Left lung (tissue), 10 donors: ENCODE data around the gene VEPH1. TPM values are rescaled to one million over a fixed set of nuclear protein-coding genes. Genes with fewer than 3 reads are reported as not detected.

Experiments
- ATAC-seq: fragments of 200-7000 bp; cut with Tn5 transposase; one replicate; pipeline ENCODE4 v1.9.1; 2020; ENCODE audit warnings: moderate library complexity
- DNase-seq, 4 donors: peaks; one replicate each; pipeline ENCODE4 v3.0.0-alpha.2; 2013 to 2020
- H3K27ac ChIP-seq, 2 donors: fragments of 200-600 bp; sonication (generic) in 1 of 2; one replicate each; pipeline versions ENCODE4 v1.5.0 to v1.8.0; 2020 to 2021
- H3K27me3 ChIP-seq, 2 donors: fragments of 200-600 bp; sonication (generic) in 1 of 2; one replicate each; pipeline versions ENCODE4 v1.5.0 to v1.8.0; 2020 to 2021
- H3K36me3 ChIP-seq, 2 donors: fragments of 200-600 bp; sonication (generic) in 1 of 2; one replicate each; pipeline versions ENCODE4 v1.5.0 to v1.8.0; 2020 to 2021
- H3K4me1 ChIP-seq, 2 donors: fragments of 200-600 bp; one replicate each; pipeline ENCODE4 v1.8.0; 2021
- H3K4me3 ChIP-seq, 2 donors: fragments of 200-600 bp; sonication (generic) in 1 of 2; one replicate each; pipeline versions ENCODE4 v1.5.0 to v1.8.0; 2020 to 2021; ENCODE audit warnings: mild to moderate bottlenecking in 1 of 2
- H3K9me3 ChIP-seq, 2 donors: fragments of 200-600 bp; sonication (generic) in 1 of 2; one replicate each; pipeline versions ENCODE4 v1.5.0 to v1.8.0; 2020 to 2021
- intact Hi-C, 2 donors: fragments of 100-400 bp; cut with DNase I; formaldehyde crosslinking; loops; one replicate each; pipeline versions ENCODE4 v1.11.2 to v1.14.2; 2022
- polyA plus RNA-seq, 6 donors: library from polyadenylated mRNA; unstranded; fragments of 120-200 nt; gene quantifications; one replicate each; pipeline ENCODE4 v1.2.1, GENCODE V29; 2013; ENCODE audit not compliant: insufficient read length in 6 of 6
- total RNA-seq, 2 donors: library from RNA; stranded (reverse); fragmentation: NEBNext Ultra II Directional; extraction: Animal tissue kit (Norgen Biotek cat#: 25700); gene quantifications; one replicate each; pipeline ENCODE4 v1.2.1, GENCODE V29; 2021
- TF ChIP-seq, protein P1 (sequence below), 2 donors: fragments of 200-600 bp; sonication (generic) in 1 of 2; IDR thresholded peaks; one replicate each; pipeline versions ENCODE4 v1.5.0 to v1.8.0; 2021; ENCODE audit warnings: antibody characterized with exemption in 2 of 2
- donor health status: DM: no; HTN: yes; CAD: no.
- donor health status: DM: no; HTN: no; CAD: no.

Gene VEPH1
- total and polyA plus RNA-seq, 8 donors: 30.4 to 143 (median 42.6) TPM

DNA sequence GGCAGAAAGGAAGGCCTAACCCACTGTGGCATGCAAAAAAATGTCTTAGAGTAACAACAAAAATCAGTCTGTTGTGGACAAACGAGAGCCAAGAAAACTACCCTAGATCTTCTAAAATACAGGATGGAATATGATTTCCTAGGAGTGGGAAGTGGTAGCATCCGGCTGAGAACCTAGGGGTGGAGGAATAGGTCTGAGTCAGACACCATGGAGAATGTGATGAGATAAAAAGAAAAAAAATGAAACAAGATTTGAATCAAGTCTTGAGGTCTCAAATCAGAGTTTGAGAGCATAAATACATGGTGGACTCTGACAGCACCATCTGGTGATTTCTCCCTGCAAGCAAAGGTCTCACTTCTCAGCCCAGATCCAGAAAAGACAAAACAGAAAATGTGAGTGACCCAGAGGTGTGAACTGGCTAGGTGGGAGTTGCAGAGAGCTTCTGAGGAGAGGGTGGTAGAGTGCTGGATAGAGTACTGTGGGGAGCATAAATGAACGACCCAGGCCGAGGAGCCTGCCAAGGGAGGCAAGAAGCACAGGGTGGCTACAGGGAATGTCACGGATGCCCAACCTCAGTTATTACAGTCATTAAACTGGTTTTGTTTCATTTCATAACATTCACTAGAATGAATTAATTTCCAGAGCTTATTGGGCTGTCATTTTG is 27.6 kb upstream of the VEPH1 start:
- Histone ChIP-seq H3K9me3 (no peaks in the 10 kb centered on the region), H3K27me3 (no peaks in the 10 kb centered on the region), H3K4me1 (peaks cover 0 to 8% of the 10 kb centered on the region in 2 donors), H3K4me3 (no peak overlapping the region), H3K36me3 (no peaks in the 10 kb centered on the region), H3K27ac (no peak overlapping the region)
- intact Hi-C loops: no loop called here
- TF ChIP-seq, protein P1, sequence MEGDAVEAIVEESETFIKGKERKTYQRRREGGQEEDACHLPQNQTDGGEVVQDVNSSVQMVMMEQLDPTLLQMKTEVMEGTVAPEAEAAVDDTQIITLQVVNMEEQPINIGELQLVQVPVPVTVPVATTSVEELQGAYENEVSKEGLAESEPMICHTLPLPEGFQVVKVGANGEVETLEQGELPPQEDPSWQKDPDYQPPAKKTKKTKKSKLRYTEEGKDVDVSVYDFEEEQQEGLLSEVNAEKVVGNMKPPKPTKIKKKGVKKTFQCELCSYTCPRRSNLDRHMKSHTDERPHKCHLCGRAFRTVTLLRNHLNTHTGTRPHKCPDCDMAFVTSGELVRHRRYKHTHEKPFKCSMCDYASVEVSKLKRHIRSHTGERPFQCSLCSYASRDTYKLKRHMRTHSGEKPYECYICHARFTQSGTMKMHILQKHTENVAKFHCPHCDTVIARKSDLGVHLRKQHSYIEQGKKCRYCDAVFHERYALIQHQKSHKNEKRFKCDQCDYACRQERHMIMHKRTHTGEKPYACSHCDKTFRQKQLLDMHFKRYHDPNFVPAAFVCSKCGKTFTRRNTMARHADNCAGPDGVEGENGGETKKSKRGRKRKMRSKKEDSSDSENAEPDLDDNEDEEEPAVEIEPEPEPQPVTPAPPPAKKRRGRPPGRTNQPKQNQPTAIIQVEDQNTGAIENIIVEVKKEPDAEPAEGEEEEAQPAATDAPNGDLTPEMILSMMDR (IDR thresholded peaks at IDR 0.05): no peak
- ATAC-seq: no peak
- no peak for DNase-seq

DNA sequence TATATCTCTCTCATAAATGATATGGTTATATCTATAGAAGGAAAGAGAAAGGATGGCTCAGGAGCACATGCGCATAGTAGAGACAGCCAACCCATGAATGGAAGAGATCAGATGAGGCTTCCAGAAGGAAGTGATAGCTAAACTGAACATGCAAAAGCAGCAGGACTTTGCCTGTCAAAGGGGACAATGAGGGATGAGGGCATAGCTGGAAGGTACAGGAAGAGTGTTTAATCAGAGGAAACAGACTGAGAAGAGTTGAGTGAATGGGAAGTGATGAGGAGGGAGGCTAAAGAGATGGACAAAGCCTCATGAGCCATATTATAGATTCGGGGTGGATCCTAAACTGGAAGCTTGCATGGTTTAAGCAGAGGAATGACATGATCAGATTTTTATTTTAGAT is 26.5 kb upstream of the VEPH1 start:
- intact Hi-C loops: no loop called here
- H3K9me3 ChIP-seq: no peaks in the 10 kb centered on the region
- H3K4me1 ChIP-seq: peaks cover 0 to 8% of the 10 kb centered on the region in 2 donors
- DNase-seq (no peak), ATAC-seq (no peak)
- H3K27me3 ChIP-seq: no peaks in the 10 kb centered on the region
- TF ChIP-seq, protein P1 (IDR thresholded peaks at IDR 0.05): no peak
- H3K27ac ChIP-seq: no peak overlapping the region
- H3K36me3 ChIP-seq: no peaks in the 10 kb centered on the region
- no peak overlapping the region for H3K4me3 ChIP-seq

DNA sequence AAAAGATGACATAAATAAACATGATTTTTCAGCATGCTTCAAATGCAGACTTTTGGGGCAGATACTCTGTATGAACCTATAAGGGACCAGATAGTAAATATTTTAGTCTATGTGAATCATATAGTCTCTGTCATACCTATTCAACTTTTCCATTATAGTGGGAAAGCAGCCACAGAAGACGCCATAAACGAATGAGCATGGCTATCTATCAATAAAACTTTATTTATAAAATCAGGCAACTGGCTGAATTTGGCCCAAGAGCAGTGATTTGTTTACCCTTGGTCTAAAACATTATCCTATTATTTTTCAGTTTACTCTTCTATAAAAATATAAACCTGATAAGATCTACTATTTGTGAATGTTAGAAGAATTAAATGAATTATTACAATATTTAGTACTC is 25.9 kb upstream of the VEPH1 start:
- no peak overlapping the region for H3K27ac ChIP-seq
- no peak overlapping the region for H3K4me3 ChIP-seq
- TF ChIP-seq, protein P1 (IDR thresholded peaks at IDR 0.05): no peak
- intact Hi-C loops: no loop called here
- peaks cover 0 to 8% of the 10 kb centered on the region in 2 donors for H3K4me1 ChIP-seq
- H3K27me3 ChIP-seq: no peaks in the 10 kb centered on the region
- DNase-seq (no peak), ATAC-seq (no peak)
- no peaks in the 10 kb centered on the region for H3K9me3 ChIP-seq
- no peaks in the 10 kb centered on the region for H3K36me3 ChIP-seq

DNA sequence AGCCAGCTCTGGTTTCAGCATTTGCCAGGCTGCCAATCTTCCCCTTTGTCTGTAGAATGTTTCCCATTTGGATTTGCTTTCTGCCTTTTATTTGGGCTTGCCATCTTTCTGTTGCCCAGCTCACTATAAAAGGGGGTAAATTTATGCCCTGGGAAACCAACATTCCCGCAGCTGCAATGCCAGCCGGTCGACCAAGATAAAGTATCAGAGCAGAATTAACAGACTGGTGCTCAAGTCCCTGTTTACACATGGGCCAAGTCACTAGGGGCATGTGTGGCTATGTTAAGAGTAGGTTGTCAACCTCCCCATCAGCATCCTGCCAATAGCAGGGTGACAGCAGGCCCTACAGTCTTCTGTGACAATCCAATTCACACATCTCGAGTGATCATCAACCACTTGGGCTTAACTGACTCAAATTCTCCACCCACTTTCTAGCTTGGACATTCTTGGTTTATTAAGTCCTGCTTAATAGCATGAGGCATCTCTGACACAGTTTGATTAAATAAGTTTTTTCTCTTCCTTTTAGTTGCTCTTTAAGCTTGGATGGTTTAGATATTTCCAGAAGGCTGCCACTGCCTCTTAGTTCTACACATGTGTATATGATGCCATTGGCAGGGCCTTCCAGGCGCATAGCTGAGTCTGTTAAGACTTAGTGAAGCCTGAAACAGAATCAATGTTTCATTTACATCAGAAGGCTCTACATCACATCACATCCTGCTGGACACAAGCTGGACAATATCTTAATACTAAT is 24.1 kb upstream of the VEPH1 start:
- H3K4me1 ChIP-seq: peaks cover 0 to 2% of the 10 kb centered on the region in 2 donors
- intact Hi-C loops: no loop called here
- ATAC-seq: no peak

DNA sequence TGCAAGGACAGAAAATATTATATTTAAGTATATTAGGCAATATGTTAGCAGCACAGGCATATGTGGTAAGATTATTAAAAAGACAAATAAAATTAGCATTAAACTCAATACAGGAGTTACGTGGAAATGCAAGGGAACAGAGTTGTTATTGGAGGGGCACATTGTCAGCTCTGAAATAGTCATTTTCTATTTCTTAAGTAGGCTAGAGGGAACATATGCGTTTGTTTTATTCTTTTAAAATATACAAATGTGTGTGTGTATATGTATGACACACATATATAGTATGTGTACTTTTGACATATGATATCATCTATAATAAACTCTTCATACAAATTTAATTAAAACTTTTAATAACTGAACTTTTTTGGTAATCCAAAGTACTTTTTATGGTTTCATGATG is 22.8 kb upstream of the VEPH1 start:
- no peaks in the 10 kb centered on the region for H3K4me1 ChIP-seq
- no peaks in the 10 kb centered on the region for H3K9me3 ChIP-seq
- intact Hi-C loops: no loop called here
- no peak for DNase-seq
- ATAC-seq: no peak
- H3K36me3 ChIP-seq: no peaks in the 10 kb centered on the region
- H3K27me3 ChIP-seq: no peaks in the 10 kb centered on the region
- TF ChIP-seq, protein P1 (IDR thresholded peaks at IDR 0.05): no peak
- H3K4me3 ChIP-seq: no peak overlapping the region
- no peak overlapping the region for H3K27ac ChIP-seq

More for the DNA sequence above, 24.1 kb upstream of the VEPH1 start:
- H3K9me3 ChIP-seq: no peaks in the 10 kb centered on the region
- H3K27ac ChIP-seq: no peak overlapping the region
- H3K27me3 ChIP-seq: no peaks in the 10 kb centered on the region
- TF ChIP-seq, protein P1 (IDR thresholded peaks at IDR 0.05): no peak
- no peaks in the 10 kb centered on the region for H3K36me3 ChIP-seq
- no peak for DNase-seq
- no peak overlapping the region for H3K4me3 ChIP-seq
